ENCODE data around the gene GJB2. TPM values are rescaled to one million over a fixed set of nuclear protein-coding genes. Genes with fewer than 3 reads are reported as not detected.

Gene GJB2
- total and polyA plus RNA-seq, 2 experiments from 2014 or later, result not detected

- Histone ChIP-seq H4K20me1 (replicated peaks; ENCODE audit: insufficient read depth) (peaks cover 11% of the 10 kb centered on the region), H2AFZ (no peak overlapping the region), H3F3A (replicated peaks; ENCODE audit: low read depth) (0 out of 2 replicates have a peak, but pooled peaks cover 4% of the 10 kb centered on the region), H3K27me3 (ENCODE audit: insufficient read depth) (peaks cover 43% of the 10 kb centered on the region), H3K4me1 (ENCODE audit: insufficient read depth) (peaks cover 11% of the 10 kb centered on the region), H3K27ac (ENCODE audit: low read depth) (no peak overlapping the region), H3K4me2 (no peak overlapping the region), H3K4me3 (no peak overlapping the region), H3K9me2 (ENCODE audit: insufficient read depth) (no peaks in the 10 kb centered on the region), H3K36me3 (ENCODE audit: insufficient read depth) (no peaks in the 10 kb centered on the region), H3K79me2 (replicated peaks; ENCODE audit: insufficient read depth) (no peaks in the 10 kb centered on the region)
- H3K27me3 Mint-ChIP-seq (ENCODE audit: insufficient read depth, low read depth, poor library complexity), result peaks cover 34% of the 10 kb centered on the region
- no peak for ATAC-seq
- TF ChIP-seq CTCF (conservative IDR thresholded peaks at IDR 0.05; ENCODE audit: low read depth in 2 of 2), result no peak
- TF ChIP-seq ZNF114 (CRISPR knock-in tag; IDR thresholded peaks at IDR 0.05), result no peak
- no peak for TF ChIP-seq POLR2AphosphoS5 (IDR thresholded peaks at IDR 0.05; ENCODE audit: low read depth)
- no peak for TF ChIP-seq STAT1 (IDR thresholded peaks at IDR 0.05; ENCODE audit: unreplicated experiment)
- TF ChIP-seq REST (IDR thresholded peaks at IDR 0.05; ENCODE audit: unreplicated experiment), result no peak
- no peak for TF ChIP-seq CREB1 (CRISPR knock-in tag; IDR thresholded peaks at IDR 0.05; ENCODE audit: low read depth)
- TF ChIP-seq ZNF462 (CRISPR knock-in tag; IDR thresholded peaks at IDR 0.05), result no peak
- TF ChIP-seq EZH2 (IDR thresholded peaks at IDR 0.05; ENCODE audit: low read depth, unreplicated experiment), result no peak
- no peak for TF ChIP-seq ZNF331 (CRISPR knock-in tag; IDR thresholded peaks at IDR 0.05; ENCODE audit: low read depth)
- no peak for TF ChIP-seq ETS1 (IDR thresholded peaks at IDR 0.05)
- no peak for TF ChIP-seq EZH2phosphoT487 (IDR thresholded peaks at IDR 0.05; ENCODE audit: unreplicated experiment)
- no peak for TF ChIP-seq JUNB (IDR thresholded peaks at IDR 0.05; ENCODE audit: unreplicated experiment)
- TF ChIP-seq NANOG (IDR thresholded peaks at IDR 0.05; ENCODE audit: borderline replicate concordance), result no peak
- H3K27ac Mint-ChIP-seq, result no peak overlapping the region
- H3K4me1 Mint-ChIP-seq, result peaks cover 13% of the 10 kb centered on the region
- DNase-seq (ENCODE audit: low spot score), result no peak
- H3K4me3 Mint-ChIP-seq, result no peak overlapping the region
- peaks cover 11% of the 10 kb centered on the region; the same call in 2 of the 3 replicates for H3K9me3 Mint-ChIP-seq
- no peaks in the 10 kb centered on the region for H3K36me3 Mint-ChIP-seq (ENCODE audit: low read depth)
Observed at GRCh38 chr13:20198781-20199180, 6.0 kb upstream of the GJB2 start.
